Stimulated activated CD8-positive, alpha-beta memory T cell treated with anti-CD3 and anti-CD28 coated beads, Interleukin-15, amount 100 ng/mL, for 4 hours (primary cell): ENCODE data around the gene RAB33A.

ENCODE experiments used
- DNase-seq, 2 donors: peaks; one replicate each; pipeline ENCODE4 v3.0.0-alpha.2; 2020; ENCODE audit warnings: low read depth in 2 of 2

The RAB33A gene

GRCh38 chrX:130171446-130172126, at the start of gene RAB33A:
TSS of gene RAB33A (plus strand) at chrX:130171962. CDS start at chrX:130172063, 101 bp downstream.
- DNase-seq: no peak

GRCh38 chrX:130124577-130124976, 47.2 kb upstream of the RAB33A start:
- DNase-seq: no peak

- no peak for DNase-seq
Observed at GRCh38 chrX:130125091-130125874, 46.5 kb upstream of the RAB33A start.

- no peak for DNase-seq
Observed at GRCh38 chrX:130130990-130131389, 40.8 kb upstream of the RAB33A start.

GRCh38 chrX:130136496-130136895, 35.3 kb upstream of the RAB33A start:
- DNase-seq: no peak

GRCh38 chrX:130136961-130137360, 34.8 kb upstream of the RAB33A start:
- no peak for DNase-seq

DNA sequence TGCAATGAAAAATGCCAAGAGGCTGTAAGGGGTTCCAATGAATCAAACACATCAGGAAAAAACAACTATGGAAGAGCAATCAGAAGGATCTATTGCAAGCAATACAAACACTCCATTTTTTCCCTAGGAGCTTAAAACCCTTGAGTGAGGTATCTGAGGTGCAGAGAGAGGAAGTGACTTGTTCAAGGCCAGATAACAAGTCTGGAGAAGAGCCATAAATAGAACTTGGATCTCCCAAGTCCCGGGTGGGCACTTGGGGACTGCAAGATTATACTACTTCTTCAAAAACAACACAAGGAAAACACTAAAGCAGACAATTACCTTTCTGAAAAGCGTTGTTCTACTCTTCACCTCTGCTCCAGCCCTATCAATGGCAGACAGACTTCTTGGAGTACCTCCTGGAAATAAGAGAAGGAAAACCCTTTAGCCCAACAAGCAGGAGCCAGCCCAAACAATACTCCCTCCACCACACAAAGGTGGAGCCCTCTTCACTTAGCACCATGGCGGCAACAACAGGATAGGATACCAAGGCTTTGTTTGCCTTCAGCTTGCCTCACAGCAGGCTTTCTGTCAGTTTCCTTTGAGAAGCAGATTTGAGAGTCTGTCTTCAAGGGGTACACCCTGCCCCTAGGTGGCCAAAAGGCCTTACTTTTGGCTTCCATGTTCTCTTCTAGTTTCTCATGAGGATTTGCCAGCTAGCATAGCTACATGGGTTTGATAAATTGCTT, 32.1 kb upstream of the RAB33A start:
- DNase-seq: no peak

- DNase-seq: no peak
Observed at GRCh38 chrX:130144509-130144908, 27.3 kb upstream of the RAB33A start.

DNA sequence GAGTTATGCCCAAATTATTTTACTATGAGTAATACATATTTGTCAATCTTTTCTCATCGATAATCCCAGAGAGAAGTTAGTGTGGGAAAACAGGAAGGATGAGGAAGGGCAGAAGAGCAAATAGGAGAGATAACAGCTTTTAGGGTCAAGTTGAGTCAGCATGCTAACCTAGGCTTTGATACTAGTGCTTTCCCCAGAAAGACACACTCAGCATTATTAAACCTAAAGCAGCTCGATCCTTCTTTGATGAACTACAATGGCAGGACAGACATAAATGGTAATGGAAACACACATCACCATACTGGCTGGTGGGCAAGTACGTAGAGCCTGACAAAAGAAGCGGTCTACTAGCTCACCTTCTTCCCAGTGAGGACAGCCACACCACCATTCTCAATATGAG, 26.6 kb upstream of the RAB33A start:
- DNase-seq: no peak

GRCh38 chrX:130147631-130148030, 24.1 kb upstream of the RAB33A start:
- no peak for DNase-seq

DNA sequence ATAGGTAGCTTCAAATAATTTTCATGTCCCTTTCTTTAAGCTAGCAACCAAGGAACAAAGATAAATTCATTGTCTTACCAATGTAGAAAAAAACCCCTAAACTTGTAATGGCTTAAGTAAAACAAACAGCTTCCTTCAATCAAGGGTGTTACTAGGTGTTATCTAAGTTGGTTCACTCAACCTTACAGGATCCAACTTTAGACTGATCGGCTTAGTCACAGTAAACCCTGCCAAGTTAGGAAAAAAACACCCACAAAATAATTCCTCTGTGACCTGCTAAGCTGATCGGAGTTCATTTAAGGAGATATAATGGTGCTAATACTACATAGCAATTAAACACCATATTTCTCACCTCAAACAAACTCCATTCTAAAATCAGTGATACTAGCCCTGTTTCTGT, 16.2 kb upstream of the RAB33A start:
- no peak for DNase-seq

DNA sequence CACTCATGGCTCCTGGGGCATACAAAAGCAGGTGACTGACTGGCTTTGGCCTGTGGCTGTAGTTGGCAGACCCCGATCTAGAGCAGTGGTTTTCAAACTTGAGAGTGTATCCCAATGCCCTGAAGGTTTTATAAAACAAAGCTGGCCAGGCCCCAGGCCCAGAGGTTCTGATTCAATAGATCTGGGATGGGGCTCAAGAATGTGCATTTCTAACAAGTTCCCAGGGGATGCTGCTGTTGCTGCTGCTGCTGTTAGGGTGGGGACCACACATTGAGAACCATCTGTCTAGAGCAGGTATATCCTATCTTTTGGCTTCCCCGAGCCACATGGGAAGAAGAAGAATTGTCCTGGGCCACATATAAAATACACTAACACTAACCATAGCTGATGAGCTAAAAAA, 13.5 kb upstream of the RAB33A start:
- DNase-seq: no peak

GRCh38 chrX:130159776-130160175, 12.0 kb upstream of the RAB33A start:
- DNase-seq: no peak

DNA sequence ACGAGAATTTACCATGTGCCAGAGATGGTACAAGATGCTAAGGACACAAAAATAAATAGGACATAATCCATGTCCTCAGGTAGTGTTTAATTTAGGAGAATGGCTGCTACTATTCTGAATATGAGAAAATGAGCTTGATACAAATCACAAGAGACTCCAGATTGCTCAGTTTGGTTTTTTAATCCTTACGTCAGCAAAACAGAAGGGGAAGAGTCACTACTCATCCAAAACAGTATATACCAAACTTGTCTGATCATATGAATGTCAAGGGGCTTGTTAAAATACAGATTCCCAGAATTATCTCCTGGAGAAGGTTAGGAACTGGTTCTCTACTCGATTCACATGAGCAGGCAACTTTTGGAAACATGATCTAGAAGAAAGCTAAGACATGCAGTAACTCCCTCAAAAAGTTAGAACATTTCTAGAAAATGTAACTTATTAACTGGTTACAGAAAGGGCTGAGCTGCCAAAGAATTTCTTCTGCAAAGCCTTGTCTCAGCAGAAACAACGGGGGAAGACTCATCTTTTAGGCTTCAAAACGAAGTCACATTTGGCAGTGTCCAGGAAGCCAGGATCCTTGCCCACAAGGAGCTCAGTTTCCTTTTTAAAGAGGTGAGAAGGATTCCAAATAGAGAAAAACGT, 9.5 kb upstream of the RAB33A start:
- DNase-seq: no peak

DNA sequence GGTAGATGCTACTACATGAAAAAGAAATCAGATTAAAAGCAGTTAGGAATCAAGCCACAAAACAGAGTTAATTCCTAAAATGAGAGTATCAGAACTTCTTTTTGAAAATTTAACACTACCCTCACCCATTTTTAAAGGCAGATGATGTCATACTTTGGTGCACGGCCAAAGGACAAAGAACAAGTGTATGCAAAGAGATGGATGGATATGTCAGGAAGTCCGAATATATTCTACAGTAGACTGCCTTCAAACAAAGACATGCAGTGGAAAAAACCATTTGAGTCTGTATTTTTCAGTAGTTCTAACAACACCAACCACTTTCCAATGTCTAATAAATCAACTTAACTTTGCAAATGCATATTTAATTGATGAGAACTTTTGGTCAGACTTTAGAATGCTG, 8.4 kb upstream of the RAB33A start:
- no peak for DNase-seq

- DNase-seq: no peak
Observed at GRCh38 chrX:130165181-130165702, 6.5 kb upstream of the RAB33A start.

GRCh38 chrX:130165703-130166502, 5.9 kb upstream of the RAB33A start, which contains the start of gene AIFM1:
TSS of gene AIFM1 (minus strand) at chrX:130165841. CDS start at chrX:130165656, 185 bp downstream.
- DNase-seq: peak; percentile 75

DNA sequence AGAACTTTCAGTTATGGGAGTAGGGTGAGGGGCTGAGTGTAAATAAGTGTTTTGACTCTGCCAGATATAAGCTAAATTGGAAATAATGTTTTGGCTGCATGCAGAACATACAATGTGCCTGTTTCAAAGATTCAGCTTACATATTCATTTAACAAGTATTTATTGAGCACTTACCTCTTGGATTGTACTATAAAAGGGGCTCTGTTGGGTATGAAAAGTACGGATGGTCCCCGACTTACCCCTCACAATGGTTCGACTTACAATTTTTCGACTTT, 5.3 kb upstream of the RAB33A start:
- DNase-seq: no peak

- no peak for DNase-seq
Observed at GRCh38 chrX:130167040-130167439, 4.7 kb upstream of the RAB33A start.

- DNase-seq: peak; percentile 23 to 28
Observed at GRCh38 chrX:130170752-130171445, 863 bp upstream of the RAB33A start.
